ENCODE results near the gene CD1E. TPM values are rescaled to one million over a fixed set of nuclear protein-coding genes. Genes with fewer than 3 reads are reported as not detected.

The CD1E gene
- total RNA-seq, 4 donors from 2014 or later: 0.92 TPM; not detected in 3

DNA sequence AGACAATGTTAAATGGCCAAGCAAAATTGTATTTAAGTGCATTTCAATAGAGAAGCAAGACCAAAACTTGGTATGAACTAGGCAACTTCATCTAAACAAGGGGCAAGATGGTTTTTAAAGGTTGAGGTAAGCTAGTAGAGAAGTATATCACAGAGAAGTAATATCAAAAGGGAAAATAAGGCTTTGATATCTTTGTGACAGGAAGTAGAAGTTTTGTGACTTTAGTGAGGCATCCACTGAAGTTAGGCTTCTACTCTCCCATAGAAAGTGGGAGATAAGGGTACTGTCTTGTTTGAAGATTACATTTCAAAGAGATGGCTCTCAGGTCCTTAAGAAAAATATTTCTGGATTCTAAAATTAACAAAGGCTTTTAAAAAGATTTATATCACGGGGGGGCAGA, 36.6 kb downstream of the CD1E start:
- Histone ChIP-seq H3K27me3 (no peaks in the 10 kb centered on the region), H3K4me1 (no peaks in the 10 kb centered on the region), H3K27ac (no peak overlapping the region), H3K9me3 (no peaks in the 10 kb centered on the region), H3K36me3 (no peaks in the 10 kb centered on the region), H3K4me3 (replicated peaks in 1 of 3) (no peak overlapping the region)
- WGBS, 2 donors: 41 to 57% methylated on average over 1 of the region's 1 CpG
- intact Hi-C loops (cut with DNase I): no loop called here
- TF ChIP-seq, protein P1, sequence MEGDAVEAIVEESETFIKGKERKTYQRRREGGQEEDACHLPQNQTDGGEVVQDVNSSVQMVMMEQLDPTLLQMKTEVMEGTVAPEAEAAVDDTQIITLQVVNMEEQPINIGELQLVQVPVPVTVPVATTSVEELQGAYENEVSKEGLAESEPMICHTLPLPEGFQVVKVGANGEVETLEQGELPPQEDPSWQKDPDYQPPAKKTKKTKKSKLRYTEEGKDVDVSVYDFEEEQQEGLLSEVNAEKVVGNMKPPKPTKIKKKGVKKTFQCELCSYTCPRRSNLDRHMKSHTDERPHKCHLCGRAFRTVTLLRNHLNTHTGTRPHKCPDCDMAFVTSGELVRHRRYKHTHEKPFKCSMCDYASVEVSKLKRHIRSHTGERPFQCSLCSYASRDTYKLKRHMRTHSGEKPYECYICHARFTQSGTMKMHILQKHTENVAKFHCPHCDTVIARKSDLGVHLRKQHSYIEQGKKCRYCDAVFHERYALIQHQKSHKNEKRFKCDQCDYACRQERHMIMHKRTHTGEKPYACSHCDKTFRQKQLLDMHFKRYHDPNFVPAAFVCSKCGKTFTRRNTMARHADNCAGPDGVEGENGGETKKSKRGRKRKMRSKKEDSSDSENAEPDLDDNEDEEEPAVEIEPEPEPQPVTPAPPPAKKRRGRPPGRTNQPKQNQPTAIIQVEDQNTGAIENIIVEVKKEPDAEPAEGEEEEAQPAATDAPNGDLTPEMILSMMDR (IDR thresholded peaks at IDR 0.05): no peak
- no peak for TF ChIP-seq POLR2A (IDR thresholded peaks at IDR 0.05)
- no peak for DNase-seq

GRCh38 chr1:158391099-158391498, 37.4 kb downstream of the CD1E start:
- Histone ChIP-seq H3K4me3 (replicated peaks in 1 of 3) (no peak overlapping the region), H3K27ac (no peak overlapping the region), H3K36me3 (no peaks in the 10 kb centered on the region), H3K4me1 (no peaks in the 10 kb centered on the region), H3K27me3 (no peaks in the 10 kb centered on the region), H3K9me3 (no peaks in the 10 kb centered on the region)
- TF ChIP-seq, protein P1 (IDR thresholded peaks at IDR 0.05): no peak
- TF ChIP-seq POLR2A (IDR thresholded peaks at IDR 0.05): no peak
- no peak for DNase-seq
- intact Hi-C loops (cut with DNase I): no loop called here

GRCh38 chr1:158393476-158393875, 39.8 kb downstream of the CD1E start:
- WGBS, 2 donors: 93 to 97% methylated on average over 5 of the region's 5 CpGs
- no peaks in the 10 kb centered on the region for H3K9me3 ChIP-seq
- no peak for DNase-seq
- H3K27ac ChIP-seq: no peak overlapping the region
- TF ChIP-seq, protein P1 (IDR thresholded peaks at IDR 0.05): no peak
- TF ChIP-seq POLR2A (IDR thresholded peaks at IDR 0.05): no peak
- H3K4me3 ChIP-seq (replicated peaks in 1 of 3): no peak overlapping the region
- intact Hi-C loops (cut with DNase I): no loop called here
- no peaks in the 10 kb centered on the region for H3K4me1 ChIP-seq
- H3K36me3 ChIP-seq: no peaks in the 10 kb centered on the region
- no peaks in the 10 kb centered on the region for H3K27me3 ChIP-seq

DNA sequence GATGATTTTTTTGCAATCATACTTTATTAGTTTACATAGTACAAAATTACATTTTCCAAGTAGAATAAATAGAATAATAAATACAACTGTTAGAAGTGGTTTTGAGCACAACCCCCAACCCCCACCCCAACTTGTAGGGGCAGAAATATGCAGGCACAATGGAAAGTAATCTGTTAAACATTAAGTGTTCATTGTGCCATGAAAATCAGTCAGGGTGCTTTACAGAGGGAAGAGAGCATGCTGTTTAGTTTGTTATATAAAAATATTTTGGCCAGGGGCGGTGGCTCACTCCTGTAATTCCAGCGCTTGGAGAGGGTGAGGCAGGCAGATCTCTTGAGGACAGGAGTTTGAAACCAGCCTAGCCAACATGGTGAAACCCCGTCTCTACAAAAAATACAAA, 43.0 kb downstream of the CD1E start:
- 73 to 82% methylated on average over 3 of the region's 3 CpGs for WGBS, 2 donors
- intact Hi-C loops (cut with DNase I): no loop called here
- H3K27ac ChIP-seq: no peak overlapping the region

GRCh38 chr1:158398818-158399514, 45.3 kb downstream of the CD1E start, which contains the start of gene OR10T2:
Gene OR10T2, minus strand, starts transcription at chr1:158399466. Its CDS starts 0 bp downstream, at chr1:158399466.
- intact Hi-C loops (cut with DNase I): no loop called here

More for the DNA sequence above, 43.0 kb downstream of the CD1E start:
- Histone ChIP-seq H3K4me1 (no peaks in the 10 kb centered on the region), H3K9me3 (no peaks in the 10 kb centered on the region), H3K4me3 (replicated peaks in 1 of 3) (no peak overlapping the region), H3K27me3 (no peaks in the 10 kb centered on the region), H3K36me3 (no peaks in the 10 kb centered on the region)
- TF ChIP-seq POLR2A (IDR thresholded peaks at IDR 0.05): no peak
- TF ChIP-seq, protein P1 (IDR thresholded peaks at IDR 0.05): no peak
- no peak for DNase-seq

More at GRCh38 chr1:158398818-158399514, 45.3 kb downstream of the CD1E start, which contains the start of gene OR10T2:
- no peak for DNase-seq
- WGBS, 2 donors: 85 to 88% methylated on average over 5 of the region's 5 CpGs
- no peaks in the 10 kb centered on the region for H3K4me1 ChIP-seq
- no peaks in the 10 kb centered on the region for H3K27me3 ChIP-seq
- TF ChIP-seq, protein P1 (IDR thresholded peaks at IDR 0.05): no peak
- TF ChIP-seq POLR2A (IDR thresholded peaks at IDR 0.05): no peak
- H3K4me3 ChIP-seq (replicated peaks in 1 of 3): no peak within 1 kb of the TSS
- no peaks in the 10 kb centered on the region for H3K9me3 ChIP-seq
- H3K27ac ChIP-seq: no peak within 1 kb of the TSS
- H3K36me3 ChIP-seq: no peaks in the 10 kb centered on the region

Measured in thyroid gland (tissue), 4 donors.